ENCODE data around the gene GBX1. TPM values are rescaled to one million over a fixed set of nuclear protein-coding genes. Genes with fewer than 3 reads are reported as not detected.

GBX1 gene
- total and polyA plus RNA-seq, 11 donors: 0.27 to 0.52 (median 0.34) TPM; not detected in 5

DNA sequence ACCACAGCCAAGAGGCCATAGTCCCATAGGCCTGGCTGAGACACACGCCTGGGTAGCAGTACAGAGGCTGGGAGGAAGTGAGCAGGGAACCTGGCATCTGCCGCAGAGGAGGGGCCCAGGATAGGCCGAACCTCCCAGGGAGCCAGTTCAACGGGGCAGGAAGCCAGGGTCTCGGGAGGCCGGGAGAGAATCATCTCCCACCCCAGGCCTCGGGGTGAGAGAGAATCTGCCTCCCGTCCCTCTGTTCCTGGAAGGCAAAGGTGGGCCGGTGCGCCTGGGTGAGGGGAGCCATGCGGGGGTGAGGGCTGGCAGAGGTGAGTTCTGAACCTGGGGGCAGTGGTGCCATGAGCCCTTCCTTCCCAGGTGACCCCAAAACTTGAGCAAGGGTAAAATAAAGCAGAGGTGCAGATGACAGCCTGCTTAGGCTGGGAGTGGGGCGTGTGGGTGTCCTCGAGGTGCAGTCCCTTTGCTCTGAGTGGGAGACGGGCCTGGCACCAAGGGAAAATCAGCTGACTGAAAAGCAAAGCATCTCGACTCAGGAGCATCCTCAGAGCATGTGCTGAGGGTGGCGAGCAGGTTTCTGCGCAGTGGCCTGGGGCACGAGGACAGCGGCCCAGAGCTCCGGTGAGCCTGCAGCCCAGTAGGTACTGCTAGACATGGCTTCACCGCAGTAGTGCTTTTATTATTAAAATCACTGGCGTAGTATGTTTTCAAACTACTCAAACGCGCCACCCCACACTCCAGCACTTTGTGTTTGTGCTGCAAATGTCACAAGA, 65.7 kb downstream of the GBX1 start:
- Histone ChIP-seq H3K9me3 (no peaks in the 10 kb centered on the region), H3K4me1 (peaks cover 0 to 38% (median 15%) of the 10 kb centered on the region in 12 donors), H3K27ac (no peak overlapping the region), H3K27me3 (no peaks in the 10 kb centered on the region), H3K36me3 (peaks cover 0 to 12% (median 0%) of the 10 kb centered on the region in 9 donors), H3K4me3 (no peak overlapping the region)
- TF ChIP-seq, protein P1, sequence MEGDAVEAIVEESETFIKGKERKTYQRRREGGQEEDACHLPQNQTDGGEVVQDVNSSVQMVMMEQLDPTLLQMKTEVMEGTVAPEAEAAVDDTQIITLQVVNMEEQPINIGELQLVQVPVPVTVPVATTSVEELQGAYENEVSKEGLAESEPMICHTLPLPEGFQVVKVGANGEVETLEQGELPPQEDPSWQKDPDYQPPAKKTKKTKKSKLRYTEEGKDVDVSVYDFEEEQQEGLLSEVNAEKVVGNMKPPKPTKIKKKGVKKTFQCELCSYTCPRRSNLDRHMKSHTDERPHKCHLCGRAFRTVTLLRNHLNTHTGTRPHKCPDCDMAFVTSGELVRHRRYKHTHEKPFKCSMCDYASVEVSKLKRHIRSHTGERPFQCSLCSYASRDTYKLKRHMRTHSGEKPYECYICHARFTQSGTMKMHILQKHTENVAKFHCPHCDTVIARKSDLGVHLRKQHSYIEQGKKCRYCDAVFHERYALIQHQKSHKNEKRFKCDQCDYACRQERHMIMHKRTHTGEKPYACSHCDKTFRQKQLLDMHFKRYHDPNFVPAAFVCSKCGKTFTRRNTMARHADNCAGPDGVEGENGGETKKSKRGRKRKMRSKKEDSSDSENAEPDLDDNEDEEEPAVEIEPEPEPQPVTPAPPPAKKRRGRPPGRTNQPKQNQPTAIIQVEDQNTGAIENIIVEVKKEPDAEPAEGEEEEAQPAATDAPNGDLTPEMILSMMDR (IDR thresholded peaks at IDR 0.05): no peak
- no peak for TF ChIP-seq POLR2A (IDR thresholded peaks at IDR 0.05)
- intact Hi-C loops (cut with DNase I): no loop called here
- 79 to 85% (median 81%) methylated on average over 23 to 24 of the region's 24 CpGs for WGBS, 4 donors
- DNase-seq (no peak), ATAC-seq (peak in 2 of 4 donors; percentile 7 to 15)

DNA sequence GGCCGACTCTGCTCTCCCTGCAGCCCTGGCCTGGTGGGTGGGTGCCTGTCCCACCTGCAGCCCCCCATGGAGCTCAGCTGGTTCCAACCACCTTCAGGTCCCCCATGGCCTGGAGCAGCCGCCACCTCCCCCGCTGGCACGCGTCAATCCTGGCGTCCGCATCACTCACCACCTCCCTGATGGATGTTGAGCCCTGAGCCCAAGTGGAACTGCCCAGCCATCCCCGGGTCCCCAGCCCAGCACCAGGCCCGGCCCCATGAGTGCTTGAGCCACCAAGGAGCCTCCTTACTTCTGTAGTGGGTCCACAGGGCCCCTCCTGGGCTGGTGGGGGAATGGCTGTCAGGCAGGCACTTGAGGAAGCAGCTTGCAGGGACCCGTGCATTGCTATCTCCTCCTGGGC, 66.6 kb downstream of the GBX1 start:
- Histone ChIP-seq H3K36me3 (peaks cover 0 to 12% (median 0%) of the 10 kb centered on the region in 9 donors), H3K27ac (no peak overlapping the region), H3K27me3 (no peaks in the 10 kb centered on the region), H3K4me1 (peaks cover 0 to 38% (median 14%) of the 10 kb centered on the region in 12 donors), H3K9me3 (no peaks in the 10 kb centered on the region), H3K4me3 (no peak overlapping the region)
- ATAC-seq (peak in 1 of 4 donors; percentile 7), DNase-seq (no peak)
- intact Hi-C loops (cut with DNase I): no loop called here
- WGBS, 4 donors: 75 to 89% (median 85%) methylated on average over 7 to 10 of the region's 10 CpGs
- TF ChIP-seq, protein P1 (IDR thresholded peaks at IDR 0.05): no peak
- no peak for TF ChIP-seq POLR2A (IDR thresholded peaks at IDR 0.05)

GRCh38 chr7:151099486-151100211, 67.8 kb downstream of the GBX1 start:
- DNase-seq: peak in 2 of 5 donors; percentile 37 to 52
- no peaks in the 10 kb centered on the region for H3K9me3 ChIP-seq
- intact Hi-C loops (cut with DNase I): loop anchor here in 1 of 10 donors (10.0 kb wide), 1 partner anchor 75 kb away; the partner anchor contains the start of genes ABCB8 and ATG9B
- ATAC-seq: peak; percentile 51 to 76 (median 57)
- TF ChIP-seq, protein P1 (IDR thresholded peaks at IDR 0.05): no peak
- TF ChIP-seq POLR2A (IDR thresholded peaks at IDR 0.05): no peak
- no peaks in the 10 kb centered on the region for H3K27me3 ChIP-seq
- WGBS, 4 donors: 51 to 68% (median 65%) methylated on average over 17 to 20 of the region's 20 CpGs
- H3K4me3 ChIP-seq: peak overlapping the region in 2 of 12 donors; percentile 11 to 20
- H3K27ac ChIP-seq: no peak overlapping the region
- peaks cover 0 to 12% (median 0%) of the 10 kb centered on the region in 9 donors for H3K36me3 ChIP-seq
- peaks cover 0 to 32% (median 20%) of the 10 kb centered on the region in 12 donors for H3K4me1 ChIP-seq

Other genes with a start within 250 kb of the GBX1 start
- gene KCNH2, start 189.4 kb downstream of the GBX1 start, total RNA-seq: 100 to 1,000 TPM in 5 of 9 donors, 10 to 100 TPM in 4; 58.1 to 185 (median 104) TPM
- 100 to 1,000 TPM in 1 of 2 donors, 10 to 100 TPM in 1; 59.8 to 154 TPM for gene KCNH2, start 189.4 kb downstream of the GBX1 start, polyA plus RNA-seq
- gene NOS3, start 176.7 kb downstream of the GBX1 start, total RNA-seq: 10 to 100 TPM in 7 of 9 donors, 1 to 10 TPM in 2; 9.4 to 49.4 (median 17.3) TPM
- 10 to 100 TPM in 1 of 2 donors, 1 to 10 TPM in 1; 8.9 to 20.5 TPM for gene NOS3, start 176.7 kb downstream of the GBX1 start, polyA plus RNA-seq
- gene ATG9B, start 143.2 kb downstream of the GBX1 start, total RNA-seq: 1 to 10 TPM in 1 of 9 donors, under 1 TPM in 1, not detected in 7; 0.07 to 1.0 TPM
- gene ATG9B, start 143.2 kb downstream of the GBX1 start, polyA plus RNA-seq: under 1 TPM; 0.26 to 0.38 TPM
- gene ABCB8, start 139.2 kb downstream of the GBX1 start, total RNA-seq: 10 to 100 TPM; 13.6 to 34.5 (median 26.0) TPM
- 10 to 100 TPM; 20.9 to 29.0 TPM for gene ABCB8, start 139.2 kb downstream of the GBX1 start, polyA plus RNA-seq
- 1 to 10 TPM; 2.7 to 8.2 (median 4.8) TPM for gene ASIC3, start 119.2 kb downstream of the GBX1 start, total RNA-seq
- gene ASIC3, start 119.2 kb downstream of the GBX1 start, polyA plus RNA-seq: 10 to 100 TPM in 1 of 2 donors, 1 to 10 TPM in 1; 2.8 to 12.9 TPM
- 10 to 100 TPM in 1 of 9 donors, 1 to 10 TPM in 8; 5.6 to 13.7 (median 8.5) TPM for gene CDK5, start 109.8 kb downstream of the GBX1 start, total RNA-seq
- 1 to 10 TPM; 6.2 to 7.6 TPM for gene CDK5, start 109.8 kb downstream of the GBX1 start, polyA plus RNA-seq
- gene SLC4A2, start 108.1 kb downstream of the GBX1 start, total RNA-seq: 10 to 100 TPM; 44.1 to 84.3 (median 54.8) TPM
- 100 to 1,000 TPM in 1 of 2 donors, 10 to 100 TPM in 1; 68.3 to 113 TPM for gene SLC4A2, start 108.1 kb downstream of the GBX1 start, polyA plus RNA-seq
- 100 to 1,000 TPM in 2 of 9 donors, 10 to 100 TPM in 7; 59.9 to 124 (median 77.7) TPM for gene FASTK, start 86.9 kb downstream of the GBX1 start, total RNA-seq
- gene FASTK, start 86.9 kb downstream of the GBX1 start, polyA plus RNA-seq: 100 to 1,000 TPM in 1 of 2 donors, 10 to 100 TPM in 1; 75.7 to 168 TPM
- 10 to 100 TPM; 21.8 to 62.8 (median 26.7) TPM for gene TMUB1, start 84.2 kb downstream of the GBX1 start, total RNA-seq
- gene TMUB1, start 84.2 kb downstream of the GBX1 start, polyA plus RNA-seq: 10 to 100 TPM; 66.1 to 82.6 TPM
- gene AGAP3, start 81.2 kb downstream of the GBX1 start, total RNA-seq: 10 to 100 TPM; 30.3 to 83.7 (median 57.6) TPM
- 10 to 100 TPM; 42.9 to 55.3 TPM for gene AGAP3, start 81.2 kb downstream of the GBX1 start, polyA plus RNA-seq
- gene ASB10, start 19.6 kb upstream of the GBX1 start, total RNA-seq: 10 to 100 TPM; 13.1 to 36.4 (median 25.5) TPM
- 10 to 100 TPM in 1 of 2 donors, 1 to 10 TPM in 1; 6.9 to 37.1 TPM for gene ASB10, start 19.6 kb upstream of the GBX1 start, polyA plus RNA-seq
- gene H2BK1, start 42.8 kb upstream of the GBX1 start, total RNA-seq: not detected
- gene H2BK1, start 42.8 kb upstream of the GBX1 start, polyA plus RNA-seq: not detected
- 10 to 100 TPM; 23.7 to 48.8 (median 33.0) TPM for gene ABCF2, start 59.5 kb upstream of the GBX1 start, total RNA-seq
- 10 to 100 TPM; 15.9 to 58.4 TPM for gene ABCF2, start 59.5 kb upstream of the GBX1 start, polyA plus RNA-seq
- gene CHPF2, start 64.8 kb upstream of the GBX1 start, total RNA-seq: 10 to 100 TPM; 16.6 to 31.9 (median 18.3) TPM
- 10 to 100 TPM; 11.4 to 26.4 TPM for gene CHPF2, start 64.8 kb upstream of the GBX1 start, polyA plus RNA-seq
- 100 to 1,000 TPM in 2 of 9 donors, 10 to 100 TPM in 7; 59.7 to 108 (median 92.2) TPM for gene SMARCD3, start 81.0 kb upstream of the GBX1 start, total RNA-seq
- 100 to 1,000 TPM in 1 of 2 donors, 10 to 100 TPM in 1; 61.1 to 100 TPM for gene SMARCD3, start 81.0 kb upstream of the GBX1 start, polyA plus RNA-seq
- gene NUB1, start 174.1 kb upstream of the GBX1 start, total RNA-seq: 10 to 100 TPM; 37.2 to 56.3 (median 42.6) TPM
- gene NUB1, start 174.1 kb upstream of the GBX1 start, polyA plus RNA-seq: 10 to 100 TPM; 22.6 to 34.7 TPM
- gene WDR86, start 242.3 kb upstream of the GBX1 start, total RNA-seq: 1 to 10 TPM in 2 of 9 donors, under 1 TPM in 4, not detected in 3; 0.37 to 1.7 (median 0.52) TPM
- not detected for gene WDR86, start 242.3 kb upstream of the GBX1 start, polyA plus RNA-seq

Data from heart left ventricle (tissue), 16 donors.